HL-60/S4 treated with retinoic acid at 250 ng/mL for 4 days and 3 days (cell line): ENCODE measurements around the gene EMD.
"Not testable (repeated sequence)": the region's sequence is repeated elsewhere in the genome, so short reads cannot be mapped to it uniquely, and the experiment has no call there.

Source experiments
- in situ Hi-C: fragments of 300-500 bp; cut with MboI; formaldehyde crosslinking; loops from 2 replicates; pipeline ENCODE4 v1.7.0; 2022; ENCODE audit warnings: low sequenced_read_pairs

Gene EMD

DNA sequence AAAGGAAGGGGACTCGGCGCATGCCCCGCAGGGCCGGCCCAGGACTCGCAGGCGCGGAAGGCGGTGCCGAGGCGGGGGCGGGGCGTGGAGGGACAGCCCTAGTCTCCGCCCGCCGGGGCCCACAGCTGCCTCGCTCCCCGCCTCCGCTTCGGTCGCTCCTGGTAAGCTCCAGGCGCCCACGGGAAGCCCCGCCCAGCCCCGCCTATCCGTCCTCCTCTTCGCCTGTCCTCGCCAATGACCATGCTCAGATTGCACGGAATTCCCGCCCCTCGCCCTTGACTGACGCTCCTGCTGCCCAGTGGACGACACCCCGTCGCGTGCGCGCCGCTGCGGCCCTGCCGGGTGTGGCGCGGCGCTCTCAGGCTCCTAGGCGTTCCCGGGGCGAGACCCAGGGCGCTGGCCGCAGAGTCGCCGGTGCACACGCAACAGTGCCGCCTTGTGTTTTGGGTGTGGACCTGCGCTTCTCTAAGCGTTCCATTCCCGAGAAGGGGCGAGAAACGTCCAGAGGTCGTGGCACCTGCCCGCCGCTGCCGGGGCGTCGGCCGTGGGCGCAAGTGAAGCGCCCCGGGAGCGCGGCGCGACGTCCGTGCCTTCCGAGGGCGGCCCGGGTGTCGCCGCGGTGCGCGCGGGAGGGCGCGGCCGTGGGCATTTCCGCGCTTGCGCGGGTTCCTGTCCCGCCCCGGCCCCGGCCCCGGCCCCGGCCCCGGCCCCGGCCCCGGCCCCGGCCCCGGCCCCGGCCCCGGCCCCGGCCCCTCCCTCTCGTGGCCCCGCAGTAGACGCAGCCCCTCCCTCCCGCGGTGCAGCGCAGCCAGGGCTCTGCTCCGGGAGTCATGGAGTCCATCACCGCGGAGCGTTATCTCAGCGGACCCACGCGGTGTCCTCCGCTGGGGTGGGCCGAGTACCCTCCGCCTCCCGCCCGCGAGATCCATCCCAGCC is 11.0 kb downstream of the EMD start:
- in situ Hi-C loops = not testable (repeated sequence)

DNA sequence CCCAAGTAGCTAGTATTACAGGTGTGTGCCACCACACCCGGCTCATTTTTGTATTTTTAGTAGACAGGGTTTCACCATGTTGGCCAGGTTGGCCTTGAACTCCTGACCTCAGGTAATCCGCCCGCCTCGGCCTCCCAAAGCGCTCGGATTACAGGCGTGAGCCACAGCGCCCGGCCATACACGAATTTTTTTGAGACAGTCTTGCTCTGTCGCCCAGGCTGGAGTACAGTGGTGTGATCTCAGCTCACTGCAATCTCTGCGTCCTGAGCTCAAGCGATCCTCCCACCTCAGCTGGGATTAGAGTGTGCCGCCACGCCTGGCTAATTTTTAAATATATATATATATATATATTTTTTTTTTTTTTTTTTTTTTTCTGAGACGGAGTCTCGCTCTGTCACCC is 17.3 kb downstream of the EMD start:
- in situ Hi-C loops = not testable (repeated sequence)

DNA sequence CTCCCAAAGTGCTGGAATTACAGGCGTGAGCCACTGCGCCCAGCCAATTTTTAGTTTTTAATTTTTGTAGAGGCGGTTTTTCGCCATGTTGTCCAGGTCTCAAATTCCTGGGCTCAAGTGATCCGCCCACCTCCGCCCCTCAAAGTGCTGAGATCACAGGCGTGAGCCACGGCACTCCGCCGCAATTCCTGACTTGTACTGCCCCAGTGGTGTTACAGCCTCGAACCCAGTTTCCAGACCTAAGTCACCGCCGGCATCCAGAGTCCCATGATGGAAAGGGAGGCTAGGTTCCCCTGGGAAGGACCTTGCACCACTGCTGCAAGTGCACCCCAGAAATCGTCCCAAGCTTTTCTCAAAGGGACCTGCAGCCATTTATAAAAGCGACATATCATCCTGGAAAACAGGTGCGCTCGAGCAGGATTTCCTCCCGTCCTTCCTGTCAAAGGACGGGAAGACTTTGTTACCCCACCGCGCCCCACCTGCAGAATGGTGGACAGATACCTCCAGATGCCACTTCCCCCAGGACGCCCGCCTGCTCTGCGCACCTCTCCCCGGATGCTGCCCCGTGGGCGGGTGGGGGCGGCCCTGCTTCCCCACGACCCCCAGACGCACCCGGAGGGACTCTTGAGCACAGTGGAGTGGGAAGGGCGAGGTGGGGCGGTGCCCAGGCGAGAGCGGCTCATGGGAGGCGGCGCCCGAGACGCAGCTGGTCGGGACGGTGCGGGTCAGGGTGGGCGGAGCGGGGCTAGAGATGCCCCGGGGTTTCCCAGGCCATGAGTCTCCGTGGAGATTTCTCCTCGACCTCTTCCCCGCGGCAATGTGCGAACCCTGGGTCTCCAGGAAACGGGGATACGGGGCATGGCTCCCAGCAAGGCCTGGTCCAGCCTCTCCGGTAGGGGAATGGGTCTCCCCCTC is 18.1 kb downstream of the EMD start:
- in situ Hi-C loops = no loop called here

DNA sequence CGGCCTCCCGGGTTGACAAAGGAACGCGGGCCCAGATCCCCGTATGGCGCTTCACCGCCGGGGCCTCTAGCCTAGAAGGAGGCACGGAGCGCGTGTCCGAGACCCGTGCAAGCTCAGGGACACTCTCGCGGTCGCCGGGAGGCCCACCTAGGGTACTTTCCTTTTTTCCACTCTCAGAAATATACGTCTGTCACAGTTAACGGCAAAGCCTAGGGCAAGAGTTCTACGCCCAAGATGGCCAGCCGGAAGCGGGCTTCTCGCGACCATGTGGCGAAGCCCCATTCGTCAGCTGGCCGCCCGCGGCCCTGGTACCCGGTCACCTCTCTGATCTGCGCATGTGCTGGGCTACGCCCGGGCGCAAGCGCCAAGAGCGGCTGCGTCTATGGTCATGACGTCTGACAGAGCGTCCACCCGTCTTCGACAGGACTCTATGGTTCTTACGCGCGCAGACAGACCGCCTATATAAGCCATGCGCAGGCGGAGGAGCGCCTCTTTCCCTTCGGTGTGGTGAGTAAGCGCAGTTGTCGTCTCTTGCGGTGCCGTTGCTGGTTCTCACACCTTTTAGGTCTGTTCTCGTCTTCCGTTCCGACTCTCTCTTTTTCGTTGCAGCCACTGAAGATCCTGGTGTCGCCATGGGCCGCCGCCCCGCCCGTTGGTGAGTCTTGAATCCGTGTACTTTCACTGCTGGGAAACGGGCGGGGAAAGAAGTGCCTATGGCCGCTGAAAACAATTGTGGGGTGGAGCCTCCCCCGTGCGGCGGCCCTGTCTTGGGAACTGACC is 19.0 kb downstream of the EMD start, which contains the start of gene RPL10:
RPL10 (plus strand) TSS at position 490 of the 780 bp plus-strand sequence; CDS start at position 633, 143 bp downstream.
- in situ Hi-C loops = no loop called here

DNA sequence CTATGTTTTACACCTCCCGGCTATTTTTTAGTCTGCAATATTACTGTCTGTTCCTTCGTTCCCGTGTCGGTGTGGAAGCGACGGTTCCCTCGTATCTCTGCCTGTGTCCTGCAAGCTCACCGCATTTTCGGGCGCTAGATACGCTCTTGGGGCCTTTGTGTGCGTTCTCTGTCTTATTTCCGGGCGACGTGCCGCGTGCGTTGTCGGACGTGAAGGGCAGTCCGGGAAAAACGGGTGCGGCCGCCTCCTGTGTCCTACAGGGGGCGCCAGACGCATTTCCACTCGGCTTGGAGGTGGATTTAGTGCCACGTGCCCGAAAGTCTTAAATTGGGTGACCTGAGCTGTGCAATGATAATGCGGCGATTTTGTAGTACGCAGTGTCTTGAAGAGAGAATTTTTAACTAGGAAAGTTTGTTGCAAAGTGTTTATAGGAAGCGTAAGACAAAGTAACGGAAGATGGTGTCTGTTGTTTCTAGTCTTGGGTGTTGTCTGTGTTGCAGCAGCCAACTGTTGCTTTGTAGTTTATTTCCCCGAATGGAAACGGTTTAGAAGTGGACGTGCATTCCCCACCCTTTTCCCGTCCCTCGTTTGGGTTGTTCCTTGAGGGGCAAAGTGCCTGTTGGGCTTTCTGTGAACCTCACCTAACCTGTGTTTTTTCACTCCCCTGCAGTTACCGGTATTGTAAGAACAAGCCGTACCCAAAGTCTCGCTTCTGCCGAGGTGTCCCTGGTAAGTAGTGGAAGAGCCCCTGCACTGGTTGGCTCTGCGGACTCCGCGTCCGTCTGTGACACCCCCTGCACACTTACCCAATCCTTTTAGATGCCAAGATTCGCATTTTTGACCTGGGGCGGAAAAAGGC is 19.8 kb downstream of the EMD start:
- in situ Hi-C loops = no loop called here

DNA sequence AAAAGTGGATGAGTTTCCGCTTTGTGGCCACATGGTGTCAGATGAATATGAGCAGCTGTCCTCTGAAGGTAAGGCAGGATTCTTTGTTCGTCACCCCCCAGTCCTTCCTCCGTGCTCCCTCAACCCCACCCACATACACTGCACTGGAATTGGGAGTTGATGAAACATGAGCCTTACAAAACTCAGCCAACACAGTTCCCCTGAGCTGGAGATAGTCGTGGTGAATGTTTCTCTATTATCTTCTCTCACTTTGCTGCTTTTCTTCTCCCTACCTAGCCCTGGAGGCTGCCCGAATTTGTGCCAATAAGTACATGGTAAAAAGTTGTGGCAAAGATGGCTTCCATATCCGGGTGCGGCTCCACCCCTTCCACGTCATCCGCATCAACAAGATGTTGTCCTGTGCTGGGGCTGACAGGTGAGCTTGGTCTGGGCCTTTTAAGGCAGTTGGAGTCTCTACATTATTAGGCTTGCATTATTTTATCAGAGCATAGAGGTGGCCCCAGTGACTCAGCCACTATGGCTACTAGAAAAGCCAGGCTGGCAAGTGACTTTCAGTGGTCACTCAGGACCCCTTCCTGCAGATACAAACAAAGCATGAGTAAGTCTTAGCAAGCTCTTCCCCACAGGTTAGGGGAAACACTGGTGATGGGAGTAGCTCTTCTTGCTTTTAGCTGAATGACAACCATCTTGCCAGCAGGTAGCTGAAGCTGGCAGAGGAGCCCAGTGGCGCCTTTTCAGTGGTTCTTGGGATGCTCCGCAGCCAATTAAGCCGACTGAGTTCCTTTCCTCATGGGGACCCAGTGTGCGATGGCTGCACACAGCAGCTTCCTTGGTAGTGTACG is 20.7 kb downstream of the EMD start:
- in situ Hi-C loops = loop anchor here (25.0 kb wide), 1 partner anchor 113 kb away; the partner anchor contains the start of gene FAM3A

DNA sequence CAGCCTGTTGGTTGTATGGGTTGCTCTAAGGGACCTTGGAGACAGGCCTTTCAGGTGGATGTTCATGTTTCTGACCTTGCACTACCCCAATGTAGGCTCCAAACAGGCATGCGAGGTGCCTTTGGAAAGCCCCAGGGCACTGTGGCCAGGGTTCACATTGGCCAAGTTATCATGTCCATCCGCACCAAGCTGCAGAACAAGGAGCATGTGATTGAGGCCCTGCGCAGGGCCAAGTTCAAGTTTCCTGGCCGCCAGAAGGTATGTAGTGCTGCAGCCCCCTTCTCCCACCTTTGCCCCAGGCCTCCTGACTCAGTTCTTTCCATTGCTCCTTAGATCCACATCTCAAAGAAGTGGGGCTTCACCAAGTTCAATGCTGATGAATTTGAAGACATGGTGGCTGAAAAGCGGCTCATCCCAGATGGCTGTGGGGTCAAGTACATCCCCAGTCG is 21.3 kb downstream of the EMD start:
- in situ Hi-C loops = loop anchor here (25.0 kb wide), 1 partner anchor 112 kb away; the partner anchor contains the start of gene FAM3A

DNA sequence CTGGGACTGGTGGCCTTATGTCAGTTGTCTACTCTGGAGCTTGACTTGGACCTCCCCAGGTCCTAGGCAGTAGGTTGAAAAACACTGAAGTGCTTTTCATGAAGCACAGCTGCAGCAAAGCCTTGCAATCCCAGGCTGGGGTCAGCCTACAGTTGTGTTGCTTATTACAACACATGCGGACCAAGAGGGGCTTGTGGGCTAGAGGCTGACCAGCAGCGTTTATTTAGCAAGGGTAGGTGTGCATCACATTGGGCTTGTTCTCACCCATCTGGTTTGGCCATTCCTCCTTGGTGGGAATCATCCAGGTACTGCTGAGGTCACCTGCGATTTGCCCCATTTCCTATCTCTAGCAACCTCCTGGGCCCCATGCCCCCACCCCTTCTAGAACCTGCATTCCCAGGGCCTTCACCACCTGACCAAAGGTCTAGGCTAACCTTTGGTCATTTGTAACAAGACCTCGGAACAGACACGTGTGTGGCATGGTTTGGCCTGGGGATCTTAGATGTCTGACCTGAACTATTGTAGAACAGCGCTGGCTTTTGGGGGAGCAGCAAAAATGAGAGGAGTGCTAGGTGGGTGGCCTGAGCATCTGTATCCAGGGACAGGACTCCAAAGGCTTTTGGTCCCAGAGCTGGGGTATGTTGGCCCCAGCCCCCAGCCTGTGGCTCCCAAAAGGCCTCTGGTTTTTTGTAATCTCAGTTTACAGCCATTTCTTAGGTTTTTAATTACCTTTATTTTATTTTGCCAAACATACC is 22.1 kb downstream of the EMD start:
- in situ Hi-C loops = loop anchor here (25.0 kb wide), 1 partner anchor 111 kb away; the partner anchor contains the start of gene FAM3A

DNA sequence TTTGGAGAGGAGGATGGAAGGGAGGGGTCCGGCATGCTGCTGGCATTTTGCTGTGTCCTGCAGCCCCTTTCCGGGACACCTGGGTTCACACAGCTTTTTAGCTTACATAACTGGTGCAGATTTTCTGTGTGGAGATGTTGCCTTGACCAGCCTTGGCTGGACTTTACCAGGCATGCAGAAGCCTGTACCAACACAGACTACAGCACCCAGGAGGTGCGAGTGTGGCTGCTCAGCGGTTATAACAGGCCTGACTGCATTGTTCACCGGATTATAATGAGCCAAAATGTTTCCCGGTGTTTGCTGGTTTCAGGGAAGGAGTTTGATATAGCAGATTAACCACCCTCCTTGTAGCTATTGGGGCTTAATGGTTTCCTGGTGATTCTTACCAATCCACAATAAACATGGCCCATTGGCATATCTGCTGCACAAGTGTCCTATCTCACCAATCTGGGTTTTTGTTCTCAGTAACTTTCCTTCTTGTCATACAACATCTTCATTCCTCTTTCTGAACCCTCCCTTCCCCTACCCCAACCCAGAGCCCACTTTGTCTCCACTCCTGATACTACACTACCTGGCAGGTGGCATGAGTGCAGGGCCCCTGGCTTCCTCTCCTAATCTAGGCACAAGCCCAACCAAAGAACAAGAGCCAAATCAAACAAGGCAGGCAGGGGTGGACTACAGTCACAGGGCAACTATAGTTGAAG is 23.0 kb downstream of the EMD start:
- in situ Hi-C loops = loop anchor here (25.0 kb wide), 1 partner anchor 110 kb away; the partner anchor contains the start of gene FAM3A

DNA sequence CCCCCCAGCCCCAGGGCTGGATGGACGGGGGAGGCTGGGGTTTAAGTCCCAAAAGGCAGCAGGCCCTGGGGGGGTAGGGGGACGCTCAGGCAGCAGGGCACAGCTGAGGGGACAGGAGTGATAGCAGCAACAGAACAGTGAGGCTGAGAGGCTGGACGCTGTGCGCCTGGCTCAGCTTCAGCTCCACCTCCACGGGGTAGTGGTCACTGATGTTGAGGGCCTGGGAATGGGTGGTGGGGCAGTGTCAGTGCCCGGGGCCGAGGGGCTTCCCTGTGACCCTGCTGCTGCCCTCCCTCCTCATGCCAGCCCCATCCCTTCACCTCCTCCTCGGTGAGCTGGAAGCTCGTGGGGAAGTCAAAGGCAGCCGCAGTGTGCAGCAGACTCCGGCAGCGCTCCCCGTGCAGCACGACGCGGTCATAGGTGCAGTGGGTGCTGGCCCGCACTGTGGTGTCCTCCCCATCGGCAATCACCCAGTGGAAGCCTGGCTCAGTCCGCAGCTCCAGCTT is 23.6 kb downstream of the EMD start:
- in situ Hi-C loops = loop anchor here (25.0 kb wide), 1 partner anchor 110 kb away; the partner anchor contains the start of gene FAM3A

DNA sequence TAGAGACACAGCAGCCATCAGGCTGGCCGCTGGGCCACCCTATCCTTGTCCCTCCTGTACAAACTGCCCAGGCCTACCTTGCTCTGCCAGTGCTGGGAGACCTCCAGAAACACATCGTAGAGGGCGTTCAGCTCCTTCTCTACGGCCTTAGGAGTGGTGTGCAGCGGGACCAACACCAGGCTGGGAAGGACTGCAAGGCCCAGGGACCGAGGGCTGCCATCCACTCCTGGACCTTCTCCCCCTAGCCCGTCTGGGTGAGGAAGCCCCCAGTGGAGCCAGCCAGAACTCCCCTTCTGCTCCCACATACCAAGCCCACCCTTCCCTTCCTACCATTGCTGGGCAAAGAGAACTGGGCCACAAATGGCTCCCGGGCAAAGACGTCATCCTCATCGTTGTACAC is 24.1 kb downstream of the EMD start:
- in situ Hi-C loops = loop anchor here (25.0 kb wide), 1 partner anchor 109 kb away; the partner anchor contains the start of gene FAM3A

DNA sequence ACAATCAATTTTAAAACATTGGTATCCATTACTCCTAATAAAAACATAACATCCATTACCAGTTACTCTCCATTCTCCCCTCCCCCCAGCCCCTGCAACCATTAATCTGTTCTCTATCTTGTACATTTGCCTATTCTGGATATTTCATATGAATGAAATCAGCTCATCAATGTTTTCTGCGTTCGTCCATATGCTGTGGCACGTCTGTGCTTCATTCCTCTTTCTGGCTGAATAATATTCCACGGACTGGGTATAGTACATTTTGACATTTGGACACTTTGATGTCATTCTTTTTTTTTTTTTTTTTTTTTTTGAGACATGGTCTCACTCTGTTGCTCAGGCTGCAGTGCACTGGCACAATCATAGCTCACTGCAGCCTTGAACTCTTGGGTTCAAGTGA is 24.8 kb downstream of the EMD start:
- in situ Hi-C loops = loop anchor here (25.0 kb wide), 1 partner anchor 108 kb away; the partner anchor contains the start of gene FAM3A

DNA sequence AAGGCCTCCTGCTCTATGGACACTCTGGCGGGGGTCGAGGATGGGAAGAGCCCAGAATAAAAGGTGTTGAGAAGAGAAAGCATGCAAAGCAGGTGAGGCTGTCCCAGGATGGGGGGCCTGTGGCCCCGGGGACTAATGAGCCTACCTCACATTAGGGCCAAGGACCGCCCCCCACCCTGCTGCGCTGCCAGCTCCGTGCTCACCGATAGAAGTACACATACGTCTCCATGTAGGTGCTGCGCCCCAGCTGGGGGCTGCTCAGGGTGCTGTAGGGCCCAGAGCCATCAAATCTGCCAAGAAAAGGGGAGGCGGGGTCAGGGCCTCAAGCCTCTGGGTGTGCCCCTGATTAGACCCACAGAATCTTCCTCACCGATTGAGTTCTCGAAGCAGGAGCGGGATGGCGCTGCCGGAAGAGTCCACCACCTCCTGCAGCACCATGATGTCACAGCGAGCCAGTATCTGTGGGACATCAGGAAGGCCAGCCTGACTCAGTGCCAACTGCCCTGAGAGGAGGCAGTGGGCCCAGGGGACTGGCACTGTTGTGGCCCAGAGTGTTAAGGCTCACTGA is 25.6 kb downstream of the EMD start:
- in situ Hi-C loops = loop anchor here (25.0 kb wide), 1 partner anchor 108 kb away; the partner anchor contains the start of gene FAM3A

DNA sequence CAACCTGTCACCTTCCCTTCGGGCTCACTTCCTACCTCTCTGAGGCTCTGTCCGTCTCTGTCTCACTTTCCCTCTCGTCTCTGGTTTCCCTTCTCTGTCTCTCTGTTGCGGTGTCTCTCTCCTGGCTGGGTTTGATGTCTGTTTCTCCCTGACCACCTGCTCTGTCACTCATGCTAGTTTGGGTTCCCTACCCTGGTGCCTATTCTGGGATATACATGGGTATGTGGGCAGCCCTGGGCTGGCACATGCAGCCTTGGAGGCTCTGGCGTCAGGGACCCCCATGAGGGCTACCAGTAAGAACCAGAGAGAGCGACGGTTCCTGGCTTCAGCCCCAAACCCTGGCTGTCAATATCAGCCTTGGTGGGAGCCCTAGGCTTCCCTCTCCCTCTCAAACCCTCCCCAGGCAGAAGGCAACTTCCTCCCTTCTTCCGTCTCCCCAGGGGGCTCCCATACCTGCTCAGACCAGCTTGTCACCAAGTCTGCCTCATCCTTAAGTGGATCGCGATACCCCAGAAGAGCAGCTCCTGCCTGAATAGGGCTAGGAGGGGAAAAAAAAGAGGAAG is 29.6 kb downstream of the EMD start:
- in situ Hi-C loops = loop anchor here (25.0 kb wide), 1 partner anchor 104 kb away; the partner anchor contains the start of gene FAM3A

DNA sequence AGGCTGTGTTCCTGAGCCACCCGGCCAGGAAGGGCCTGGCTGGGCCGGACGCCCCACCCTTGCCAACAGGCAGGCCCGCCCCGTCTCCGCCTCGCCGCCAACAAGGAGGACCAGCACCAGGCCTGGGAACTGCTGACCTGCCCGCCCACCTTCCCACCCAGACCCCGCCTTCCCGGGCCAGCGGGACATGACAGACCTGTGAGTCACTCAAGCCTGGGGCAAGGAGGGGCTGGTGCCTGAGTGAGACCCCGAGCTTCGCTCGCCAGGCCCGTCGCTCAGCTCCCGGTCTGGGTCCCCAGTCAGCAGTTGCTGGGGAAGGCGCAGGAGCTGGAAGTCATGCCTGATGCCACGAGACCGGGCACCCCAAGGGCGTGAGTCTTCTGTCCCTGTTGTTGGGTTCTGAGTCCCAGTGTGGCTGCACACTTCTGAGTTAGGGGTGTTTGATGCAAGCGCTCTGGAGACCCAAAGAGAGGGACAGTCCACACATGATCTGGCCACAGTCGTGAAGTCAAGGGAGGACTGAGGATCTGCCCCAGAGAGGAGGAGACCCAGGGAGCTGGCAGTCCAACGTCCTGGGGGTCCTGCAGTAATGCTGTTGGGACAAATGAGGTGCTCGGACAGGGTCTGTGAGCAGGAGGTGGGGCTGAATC is 30.3 kb downstream of the EMD start, which contains the start of gene DNASE1L1:
DNASE1L1 (minus strand) TSS at position 33 of the 650 bp plus-strand sequence. CDS start 3,686 bp downstream, outside the sequence.
- in situ Hi-C loops = loop anchor here (25.0 kb wide), 1 partner anchor 103 kb away; the partner anchor contains the start of gene FAM3A
